Transverse colon (tissue), 4 donors: ENCODE measurements around the gene LAMB1. TPM values are rescaled to one million over a fixed set of nuclear protein-coding genes. Genes with fewer than 3 reads are reported as not detected.

ENCODE experiments used
- DNase-seq: peaks from one replicate; pipeline ENCODE4 v3.0.0-alpha.2; 2019
- H3K27ac ChIP-seq, 4 donors: fragments of 200-600 bp; sonication (generic); 2 replicates each; pipeline ENCODE4 v1.5.1; 2016 to 2018; ENCODE audit warnings: inconsistent platforms in 4 of 4
- H3K27me3 ChIP-seq: fragments of 200-600 bp; sonication (generic); 2 replicates; pipeline ENCODE4 v1.5.1; 2017; ENCODE audit warnings: inconsistent platforms
- H3K36me3 ChIP-seq, 4 donors: fragments of 200-600 bp; sonication (generic); 2 replicates each; pipeline ENCODE4 v1.5.1; 2017 to 2019; ENCODE audit warnings: inconsistent platforms in 4 of 4
- H3K4me1 ChIP-seq, 4 donors: fragments of 200-600 bp; sonication (generic); 2 replicates each; pipeline ENCODE4 v1.5.1; 2017 to 2020; ENCODE audit warnings: inconsistent platforms in 4 of 4
- H3K4me3 ChIP-seq, 4 donors: fragments of 200-600 bp; sonication (generic); 1 replicate in 1 of 4; 2 replicates in 3 of 4; pipeline versions ENCODE4 v1.5.1 to v1.6.1; 2017 to 2019; ENCODE audit warnings: inconsistent platforms in 4 of 4
- H3K9me3 ChIP-seq, 2 donors: fragments of 200-600 bp; sonication (generic); 2 replicates each; pipeline ENCODE4 v1.5.1; 2017 to 2019; ENCODE audit warnings: inconsistent platforms in 2 of 2
- EP300 ChIP-seq: sonication (generic); formaldehyde crosslinking; IDR thresholded peaks from one replicate; pipeline ENCODE4 v1.6.1; 2017; ENCODE audit warnings: antibody characterized with exemption, low read depth
- POLR2A ChIP-seq: fragments of 450-650 bp; IDR thresholded peaks from one replicate; pipeline ENCODE4 v1.6.1; 2016; ENCODE audit warnings: antibody characterized with exemption, mild to moderate bottlenecking, moderate library complexity
- POLR2AphosphoS5 ChIP-seq, 3 donors: sonication (generic); formaldehyde crosslinking; IDR thresholded peaks; one replicate each; pipeline ENCODE4 v1.6.1; 2016; ENCODE audit warnings: antibody characterized with exemption in 3 of 3
- WGBS, 2 donors: methylation state at CpG; one replicate each; pipeline ENCODE4 v1.1.5; 2018; ENCODE audit warnings: low coverage in 1 of 2; 5-methylcytosine and 5-hydroxymethylcytosine counted together
- in situ Hi-C, 4 donors: fragments of 200-750 bp; cut with MboI; loops; one replicate each; pipeline versions ENCODE4 v1.15.0 to v1.15.1; 2017; ENCODE audit warnings: low sequenced_read_pairs in 3 of 4, low pct_ligation_motif_present in 1 of 4, low pct_unique_long_range_greater_than_20kb in 1 of 4
- intact Hi-C: fragments of 100-400 bp; cut with DNase I; formaldehyde crosslinking; loops from one replicate; pipeline ENCODE4 v1.15.1; 2023; ENCODE audit warnings: low total_unique reads
- total RNA-seq, 4 donors: library from RNA; depleted of rRNA; stranded (reverse); fragments of >200 nt; gene quantifications; one replicate each; pipeline ENCODE4 v1.1.0, GENCODE V29; 2016
- TF ChIP-seq, protein P1 (sequence below), 5 experiments: fragments of 200-600 bp in 3 of 5; fragments of 450-650 bp in 2 of 5; sonication (generic) in 3 of 5; IDR thresholded peaks; 1 replicate in 2 of 5; 2 replicates in 3 of 5; pipeline ENCODE4 v1.5.1; 2016 to 2017; ENCODE audit warnings: antibody characterized with exemption in 5 of 5, inconsistent platforms in 3 of 5, mild to moderate bottlenecking in 2 of 5, moderate library complexity in 1 of 5

The LAMB1 gene
- total RNA-seq, 4 donors from 2014 or later, result 54.2 to 119 (median 90.3) TPM

- Histone ChIP-seq H3K27ac (peak overlapping the region in 3 of 4 donors; percentile 24 to 48 (median 33)), H3K27me3 (no peaks in the 10 kb centered on the region), H3K4me3 (no peak overlapping the region), H3K4me1 (peaks cover 0 to 9% (median 0%) of the 10 kb centered on the region in 4 donors), H3K36me3 (peaks cover 0 to 17% (median 2%) of the 10 kb centered on the region in 4 donors), H3K9me3 (no peaks in the 10 kb centered on the region)
- intact Hi-C loops (no loop called here), in situ Hi-C loops (no loop called here)
- TF ChIP-seq POLR2A (no peak), POLR2AphosphoS5 (IDR thresholded peaks at IDR 0.05) (no peak), EP300 (no peak)
- TF ChIP-seq, protein P1, sequence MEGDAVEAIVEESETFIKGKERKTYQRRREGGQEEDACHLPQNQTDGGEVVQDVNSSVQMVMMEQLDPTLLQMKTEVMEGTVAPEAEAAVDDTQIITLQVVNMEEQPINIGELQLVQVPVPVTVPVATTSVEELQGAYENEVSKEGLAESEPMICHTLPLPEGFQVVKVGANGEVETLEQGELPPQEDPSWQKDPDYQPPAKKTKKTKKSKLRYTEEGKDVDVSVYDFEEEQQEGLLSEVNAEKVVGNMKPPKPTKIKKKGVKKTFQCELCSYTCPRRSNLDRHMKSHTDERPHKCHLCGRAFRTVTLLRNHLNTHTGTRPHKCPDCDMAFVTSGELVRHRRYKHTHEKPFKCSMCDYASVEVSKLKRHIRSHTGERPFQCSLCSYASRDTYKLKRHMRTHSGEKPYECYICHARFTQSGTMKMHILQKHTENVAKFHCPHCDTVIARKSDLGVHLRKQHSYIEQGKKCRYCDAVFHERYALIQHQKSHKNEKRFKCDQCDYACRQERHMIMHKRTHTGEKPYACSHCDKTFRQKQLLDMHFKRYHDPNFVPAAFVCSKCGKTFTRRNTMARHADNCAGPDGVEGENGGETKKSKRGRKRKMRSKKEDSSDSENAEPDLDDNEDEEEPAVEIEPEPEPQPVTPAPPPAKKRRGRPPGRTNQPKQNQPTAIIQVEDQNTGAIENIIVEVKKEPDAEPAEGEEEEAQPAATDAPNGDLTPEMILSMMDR (IDR thresholded peaks at IDR 0.05), result no peak
- DNase-seq, result no peak
- WGBS, 2 donors, result 70 to 71% methylated on average over 7 of the region's 7 CpGs
These were observed 54.1 kb downstream of the LAMB1 start for GRCh38 chr7:107948645-107949442.

DNA sequence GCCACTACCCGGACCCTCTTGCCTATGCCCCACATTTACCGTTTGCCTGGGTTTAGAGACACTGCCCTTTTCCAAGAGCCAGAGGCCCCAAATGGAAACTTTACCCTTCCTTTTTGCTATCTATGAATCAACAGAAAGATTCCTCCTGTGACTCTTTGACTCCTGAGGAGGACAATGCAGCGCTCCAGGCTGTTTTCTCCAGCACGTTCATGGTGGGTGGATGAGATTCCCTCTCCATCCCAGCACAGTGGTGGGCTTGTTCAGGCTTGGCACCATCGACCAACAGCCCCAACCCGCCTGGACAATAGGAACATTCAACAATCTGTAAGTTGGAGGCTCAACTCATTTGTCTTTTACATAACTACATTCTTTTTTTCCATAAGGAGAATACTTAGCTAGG lies 56.1 kb downstream of the LAMB1 start:
- no peaks in the 10 kb centered on the region for H3K27me3 ChIP-seq
- no peaks in the 10 kb centered on the region for H3K9me3 ChIP-seq
- H3K27ac ChIP-seq, result peak overlapping the region in 1 of 4 donors; percentile 20
- H3K4me1 ChIP-seq, result no peaks in the 10 kb centered on the region
- WGBS, 2 donors, result 75 to 89% methylated on average over 2 to 6 of the region's 6 CpGs
- DNase-seq, result no peak
- TF ChIP-seq POLR2A (no peak), EP300 (no peak), POLR2AphosphoS5 (IDR thresholded peaks at IDR 0.05) (no peak)
- TF ChIP-seq, protein P1 (IDR thresholded peaks at IDR 0.05), result no peak
- no peak overlapping the region for H3K4me3 ChIP-seq
- in situ Hi-C loops (no loop called here), intact Hi-C loops (no loop called here)
- peaks cover 0 to 12% (median 4%) of the 10 kb centered on the region in 4 donors for H3K36me3 ChIP-seq

- Histone ChIP-seq H3K36me3 (peaks cover 0 to 12% (median 4%) of the 10 kb centered on the region in 4 donors), H3K27ac (peak overlapping the region in 1 of 4 donors; percentile 8), H3K4me1 (no peaks in the 10 kb centered on the region), H3K27me3 (no peaks in the 10 kb centered on the region), H3K4me3 (no peak overlapping the region), H3K9me3 (no peaks in the 10 kb centered on the region)
- WGBS, 2 donors, result 38 to 74% methylated on average over 1 to 2 of the region's 2 CpGs
- TF ChIP-seq POLR2A (no peak), EP300 (no peak), POLR2AphosphoS5 (IDR thresholded peaks at IDR 0.05) (no peak)
- TF ChIP-seq, protein P1 (IDR thresholded peaks at IDR 0.05), result no peak
- intact Hi-C loops, result no loop called here
- in situ Hi-C loops, result no loop called here
- no peak for DNase-seq
These were observed 56.5 kb downstream of the LAMB1 start for GRCh38 chr7:107946451-107946850.

DNA sequence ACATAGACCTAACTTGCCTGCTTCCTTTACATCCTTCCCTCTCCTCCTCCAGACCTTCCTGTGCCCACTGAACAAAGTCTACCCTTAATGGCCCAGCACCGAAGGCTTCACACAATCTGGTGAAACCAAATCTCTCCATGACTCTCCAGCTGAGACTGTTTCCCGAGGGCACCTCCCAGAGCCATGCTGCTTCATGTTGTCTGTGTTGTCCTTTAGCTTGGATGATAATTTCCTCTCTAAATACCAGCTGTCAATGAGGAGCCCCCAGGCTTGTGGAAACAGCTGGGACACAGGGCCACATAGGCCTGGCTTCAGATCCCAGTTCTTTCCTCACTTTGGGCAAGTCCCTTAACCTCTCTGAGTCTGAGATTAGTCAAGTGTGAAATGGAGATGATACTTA lies 57.6 kb downstream of the LAMB1 start:
- TF ChIP-seq, protein P1 (IDR thresholded peaks at IDR 0.05), result no peak
- no peak for TF ChIP-seq POLR2A
- TF ChIP-seq POLR2AphosphoS5 (IDR thresholded peaks at IDR 0.05), result no peak
- TF ChIP-seq EP300, result no peak
- intact Hi-C loops (no loop called here), in situ Hi-C loops (no loop called here)
- no peak overlapping the region for H3K4me3 ChIP-seq
- peaks cover 0 to 5% (median 0%) of the 10 kb centered on the region in 4 donors for H3K4me1 ChIP-seq
- no peaks in the 10 kb centered on the region for H3K9me3 ChIP-seq
- peak overlapping the region in 1 of 4 donors; percentile 14 for H3K27ac ChIP-seq
- H3K36me3 ChIP-seq, result peaks cover 0 to 12% (median 5%) of the 10 kb centered on the region in 4 donors
- DNase-seq, result no peak
- H3K27me3 ChIP-seq, result no peaks in the 10 kb centered on the region
- 98% methylated on average over 2 of the region's 2 CpGs; no CpG with 5 or more reads in 1 of the 2 donors for WGBS, 2 donors
